Endothelial cell of umbilical vein (primary cell): ENCODE measurements around the gene GGA1. TPM values are rescaled to one million over a fixed set of nuclear protein-coding genes. Genes with fewer than 3 reads are reported as not detected.

Experiments
- BruUV-seq: library from RNA; stranded (reverse); fragments of 400-500 nt; replicated peaks from 2 replicates; lab custom pipeline; 2021; lab: Mats Ljungman, UMichigan
- CTCF ChIA-PET: fragments of 300-600, 350-600 bp; sonication (Branson Sonifier 250); formaldehyde crosslinking; loops from one replicate; lab custom pipeline; 2021; ENCODE audit warnings: antibody characterized with exemption, inconsistent platforms; lab: Charles Lee
- POLR2A ChIA-PET: fragments of 300-600, 350-600 bp; sonication (Branson Sonifier 250); formaldehyde crosslinking; loops from one replicate; lab custom pipeline; 2021; ENCODE audit warnings: antibody characterized with exemption, inconsistent platforms; lab: Charles Lee
- DNase-seq: peaks from one replicate; pipeline ENCODE4 v3.0.0-alpha.2; 2011; ENCODE audit warnings: low read depth, low spot score
- FAIRE-seq: peaks from 2 replicates; lab custom pipeline; 2011; peaks lifted over from hg19 to GRCh38; lab: Jason Lieb, UNC
- H2AFZ ChIP-seq: 2 replicates; pipeline ENCODE4 v1.6.0; 2012; ENCODE audit warnings: low read depth, low read length, control low read depth, inconsistent platforms
- H3K27ac ChIP-seq: 2 replicates; pipeline ENCODE4 v1.5.1; 2011; ENCODE audit warnings: low read depth, mild to moderate bottlenecking, control low read depth, low read length, moderate library complexity; ENCODE audit not compliant: insufficient read depth
- H3K27me3 ChIP-seq, 2 experiments: 2 replicates each; pipeline versions ENCODE4 v1.6.0 to v1.6.1; 2011; ENCODE audit warnings: low read length in 2 of 2, mixed read lengths in 1 of 2; ENCODE audit not compliant: control insufficient read depth in 2 of 2, insufficient read depth in 2 of 2
- H3K36me3 ChIP-seq, 2 experiments: 2 replicates in 1 of 2; 3 replicates in 1 of 2; pipeline ENCODE4 v1.5.1; 2011; ENCODE audit warnings: low read length in 2 of 2, mild to moderate bottlenecking in 1 of 2, moderate library complexity in 1 of 2; ENCODE audit not compliant: control insufficient read depth in 2 of 2, insufficient read depth in 2 of 2; ENCODE audit errors: extremely low read depth in 1 of 2
- H3K4me1 ChIP-seq: 3 replicates; pipeline ENCODE4 v1.5.1; 2011; ENCODE audit warnings: mild to moderate bottlenecking, low read length; ENCODE audit not compliant: control insufficient read depth, insufficient read depth; ENCODE audit errors: extremely low read depth
- H3K4me2 ChIP-seq: 2 replicates; pipeline ENCODE4 v1.6.1; 2011; ENCODE audit warnings: low read length, control low read depth, mixed read lengths; ENCODE audit not compliant: insufficient read depth
- H3K4me3 ChIP-seq, 3 experiments: fragments of 200-600 bp in 1 of 3; sonication (generic), shearing (Covaris generic) in 1 of 3; replicated peaks in 1 of 3; 2 replicates each; pipeline ENCODE4 v1.5.1; 2011 to 2016; ENCODE audit warnings: control low read depth in 3 of 3, low read length in 3 of 3, mild to moderate bottlenecking in 2 of 3, inconsistent platforms in 1 of 3, low read depth in 1 of 3, moderate library complexity in 1 of 3; ENCODE audit not compliant: insufficient read depth in 1 of 3
- H3K79me2 ChIP-seq: 2 replicates; pipeline ENCODE4 v1.6.0; 2012; ENCODE audit warnings: low read length, inconsistent platforms; ENCODE audit not compliant: control insufficient read depth, insufficient read depth
- H3K9ac ChIP-seq: replicated peaks from 2 replicates; pipeline ENCODE3; 2011; ENCODE audit warnings: low read length, control low read depth; ENCODE audit not compliant: insufficient read depth; ENCODE audit errors: extremely low read depth
- H3K9me1 ChIP-seq: replicated peaks from 3 replicates; pipeline ENCODE4 v1.6.0; 2011; ENCODE audit warnings: mild to moderate bottlenecking, low read length; ENCODE audit not compliant: control insufficient read depth, insufficient read depth; ENCODE audit errors: extremely low read depth
- H3K9me3 ChIP-seq: replicated peaks from 2 replicates; pipeline ENCODE4 v1.5.1; 2012; ENCODE audit warnings: low read length, inconsistent platforms; ENCODE audit not compliant: control insufficient read depth, insufficient read depth
- H4K20me1 ChIP-seq: replicated peaks from 2 replicates; pipeline ENCODE3; 2011; ENCODE audit warnings: mild to moderate bottlenecking, low read length; ENCODE audit not compliant: control insufficient read depth, insufficient read depth; ENCODE audit errors: extremely low read depth
- CTCF ChIP-seq, 2 donors: IDR thresholded peaks; 1 replicate in 1 of 2; 2 replicates in 1 of 2; pipeline ENCODE4 v1.5.1; 2011; ENCODE audit warnings: low read length in 2 of 2, mild to moderate bottlenecking in 2 of 2, moderate library complexity in 2 of 2, control low read depth in 1 of 2, inconsistent platforms in 1 of 2, low read depth in 1 of 2; ENCODE audit not compliant: insufficient read depth in 1 of 2; ENCODE audit errors: extremely low read depth in 1 of 2
- EZH2 ChIP-seq: IDR thresholded peaks from 2 replicates; pipeline ENCODE4 v1.6.1; 2012; ENCODE audit warnings: borderline replicate concordance, low read depth, mild to moderate bottlenecking, moderate library complexity, low read length, inconsistent platforms; ENCODE audit not compliant: severe bottlenecking
- FOS ChIP-seq: IDR thresholded peaks from 2 replicates; pipeline ENCODE4 v1.6.1; 2011; ENCODE audit warnings: mild to moderate bottlenecking, low read length, moderate library complexity, borderline replicate concordance; ENCODE audit not compliant: insufficient read depth
- GATA2 ChIP-seq: IDR thresholded peaks from 2 replicates; pipeline ENCODE4 v1.7.0; 2011; ENCODE audit warnings: low read depth, mild to moderate bottlenecking, moderate library complexity, mixed read lengths, low read length; ENCODE audit not compliant: insufficient read length, insufficient read depth
- JUN ChIP-seq: IDR thresholded peaks from 2 replicates; pipeline ENCODE4 v1.6.1; 2011; ENCODE audit warnings: borderline replicate concordance, low read depth; ENCODE audit not compliant: insufficient read length, insufficient read depth
- MAX ChIP-seq: IDR thresholded peaks from 2 replicates; pipeline ENCODE4 v1.6.1; 2011; ENCODE audit not compliant: insufficient read depth, insufficient read length
- MYC ChIP-seq: IDR thresholded peaks from one replicate; pipeline ENCODE4 v1.6.1; 2011; ENCODE audit warnings: mild to moderate bottlenecking, low read depth, low read length
- POLR2A ChIP-seq: IDR thresholded peaks from 2 replicates; pipeline ENCODE4 v1.6.1; 2012; ENCODE audit warnings: low read depth, mild to moderate bottlenecking, control low read depth, low read length
- POLR2AphosphoS5 ChIP-seq: IDR thresholded peaks from 2 replicates; pipeline ENCODE4 v1.6.1; 2012; ENCODE audit warnings: low read depth, mild to moderate bottlenecking, control low read depth, low read length, moderate library complexity; ENCODE audit not compliant: insufficient read depth
- dilution Hi-C: fragments of 300-500 bp; cut with MboI; formaldehyde crosslinking; loops from one replicate; pipeline ENCODE4 v1.15.0; 2019; ENCODE audit warnings: low sequenced_read_pairs; ENCODE audit not compliant: extremely low pct_ligation_motif_present
- intact Hi-C: fragments of 100-400 bp; cut with micrococcal nuclease; formaldehyde crosslinking; loops from one replicate; pipeline ENCODE4 v1.10.0; 2022
- polyA plus RNA-seq, 4 experiments: library from polyadenylated mRNA; depleted of rRNA in 3 of 4; stranded (reverse) in 3 of 4; unstranded in 1 of 4; fragments of >200 nt; gene quantifications; 2 replicates each; pipeline versions ENCODE4 v1.2.1 to v1.2.3, GENCODE V29; 2011 to 2012; ENCODE audit warnings: missing spikeins in 1 of 4
- total RNA-seq: library from RNA; stranded (reverse); gene quantifications from 2 replicates; pipeline ENCODE4 v1.2.3, GENCODE V29; 2021

GGA1 gene
- total and polyA plus RNA-seq, 2 donors (not counting 3 experiments of a cell fraction or from before 2014, with no cell fraction given), result 54.1 to 67.5 TPM

GRCh38 chr22:37665487-37665886 is 56.9 kb downstream of the GGA1 start:
- no TSS peak for BruUV-seq
- DNase-seq (no peak), FAIRE-seq (no peak)
- intact Hi-C loops, result no loop called here
- Histone ChIP-seq H3K9ac (no peak overlapping the region), H3K4me2 (no peak overlapping the region), H3K36me3 (peaks cover 0 to 10% of the 10 kb centered on the region in 2 experiments), H3K9me1 (no peaks in the 10 kb centered on the region), H3K27ac (no peak overlapping the region), H3K4me3 (no peak overlapping the region), H3K27me3 (no peaks in the 10 kb centered on the region), H4K20me1 (no peaks in the 10 kb centered on the region), H2AFZ (no peak overlapping the region), H3K4me1 (no peaks in the 10 kb centered on the region), H3K9me3 (no peaks in the 10 kb centered on the region), H3K79me2 (peaks cover 17% of the 10 kb centered on the region)
- TF ChIP-seq GATA2, result no peak
- TF ChIP-seq POLR2AphosphoS5, result no peak
- TF ChIP-seq CTCF (IDR thresholded peaks at IDR 0.05; ENCODE audit: extremely low read depth in 1 of 2, insufficient read depth in 1 of 2, low read depth in 1 of 2, low read length in 2 of 2), result no peak
- no peak for TF ChIP-seq POLR2A
- CTCF ChIA-PET, result interaction anchor here (8.6 kb wide), 1 partner anchor 17 kb away, joined by 220 read pairs; the partner anchor contains the start of gene NOL12
- dilution Hi-C loops, result no loop called here
- POLR2A ChIA-PET, result no interaction called here

GRCh38 chr22:37669586-37669985 is 61.0 kb downstream of the GGA1 start:
- Histone ChIP-seq H3K4me2 (no peak overlapping the region), H2AFZ (no peak overlapping the region), H3K9me3 (no peaks in the 10 kb centered on the region), H4K20me1 (no peaks in the 10 kb centered on the region), H3K9me1 (no peaks in the 10 kb centered on the region), H3K36me3 (peaks cover 0 to 10% of the 10 kb centered on the region in 2 experiments), H3K79me2 (no peaks in the 10 kb centered on the region), H3K9ac (no peak overlapping the region), H3K27me3 (no peaks in the 10 kb centered on the region), H3K4me1 (no peaks in the 10 kb centered on the region), H3K4me3 (no peak overlapping the region), H3K27ac (no peak overlapping the region)
- FAIRE-seq, result no peak
- intact Hi-C loops (no loop called here), dilution Hi-C loops (no loop called here)
- DNase-seq, result no peak
- TF ChIP-seq MYC (no peak), POLR2AphosphoS5 (no peak), GATA2 (no peak), POLR2A (no peak), FOS (no peak), MAX (no peak), EZH2 (no peak), JUN (no peak), CTCF (IDR thresholded peaks at IDR 0.05; ENCODE audit: extremely low read depth in 1 of 2, insufficient read depth in 1 of 2, low read depth in 1 of 2, low read length in 2 of 2) (no peak)
- BruUV-seq, result no TSS peak
- POLR2A ChIA-PET, result no interaction called here
- CTCF ChIA-PET, result interaction anchor here (0.9 to 3.7 kb wide), 2 partner anchors 8 to 26 kb away, joined by 4 to 20 read pairs; no protein-coding TSS in a partner anchor
